Thymus (tissue), 11 donors: ENCODE measurements around the gene ENDOV. TPM values are rescaled to one million over a fixed set of nuclear protein-coding genes. Genes with fewer than 3 reads are reported as not detected.

ENCODE experiments used
- DNase-seq, 9 donors: peaks; one replicate each; pipeline ENCODE4 v3.0.0-alpha.2; 2013; ENCODE audit warnings: low spot score in 9 of 9, low read depth in 6 of 9, missing footprints in 1 of 9
- H3K27ac ChIP-seq, 2 donors: one replicate each; pipeline ENCODE4 v1.5.1; 2013; ENCODE audit warnings: control low read depth in 1 of 2, low read depth in 1 of 2, low read length in 1 of 2, mild to moderate bottlenecking in 1 of 2, moderate library complexity in 1 of 2
- H3K27me3 ChIP-seq, 2 donors: one replicate each; pipeline ENCODE4 v1.5.1; 2013; ENCODE audit warnings: low read length in 1 of 2; ENCODE audit not compliant: control insufficient read depth in 2 of 2, insufficient read depth in 1 of 2
- H3K36me3 ChIP-seq, 2 donors: one replicate each; pipeline ENCODE4 v1.5.1; 2013; ENCODE audit warnings: low read length in 1 of 2, mild to moderate bottlenecking in 1 of 2, moderate library complexity in 1 of 2; ENCODE audit not compliant: control insufficient read depth in 2 of 2, insufficient read depth in 2 of 2
- H3K4me1 ChIP-seq, 2 donors: one replicate each; pipeline ENCODE4 v1.5.1; 2013; ENCODE audit warnings: low read length in 2 of 2; ENCODE audit not compliant: control insufficient read depth in 2 of 2, insufficient read depth in 2 of 2
- H3K4me3 ChIP-seq, 2 donors: one replicate each; pipeline ENCODE4 v1.5.1; 2013; ENCODE audit warnings: low read length in 2 of 2, control low read depth in 1 of 2, mild to moderate bottlenecking in 1 of 2
- H3K9me3 ChIP-seq, 2 donors: one replicate each; pipeline ENCODE4 v1.5.1; 2013; ENCODE audit warnings: low read length in 1 of 2, mild to moderate bottlenecking in 1 of 2; ENCODE audit not compliant: control insufficient read depth in 2 of 2, insufficient read depth in 1 of 2
- WGBS: extraction: QIAGEN DNeasy Blood & Tissue Kit; methylation state at CpG from one replicate; pipeline ENCODE4 v1.1.7; 2013; 5-methylcytosine and 5-hydroxymethylcytosine counted together
- polyA plus RNA-seq: library from polyadenylated mRNA; stranded (reverse); fragments of 200-250 nt; gene quantifications from one replicate; pipeline ENCODE4 v1.2.3, GENCODE V29; 2013
- total RNA-seq: library from RNA; stranded (reverse); fragments of 120-200 nt; gene quantifications from one replicate; pipeline ENCODE4 v1.2.4, GENCODE V29; 2013
- donor health status: healthy.

Gene ENDOV
- total and polyA plus RNA-seq, 2 donors = 8.3 to 20.7 TPM

DNA sequence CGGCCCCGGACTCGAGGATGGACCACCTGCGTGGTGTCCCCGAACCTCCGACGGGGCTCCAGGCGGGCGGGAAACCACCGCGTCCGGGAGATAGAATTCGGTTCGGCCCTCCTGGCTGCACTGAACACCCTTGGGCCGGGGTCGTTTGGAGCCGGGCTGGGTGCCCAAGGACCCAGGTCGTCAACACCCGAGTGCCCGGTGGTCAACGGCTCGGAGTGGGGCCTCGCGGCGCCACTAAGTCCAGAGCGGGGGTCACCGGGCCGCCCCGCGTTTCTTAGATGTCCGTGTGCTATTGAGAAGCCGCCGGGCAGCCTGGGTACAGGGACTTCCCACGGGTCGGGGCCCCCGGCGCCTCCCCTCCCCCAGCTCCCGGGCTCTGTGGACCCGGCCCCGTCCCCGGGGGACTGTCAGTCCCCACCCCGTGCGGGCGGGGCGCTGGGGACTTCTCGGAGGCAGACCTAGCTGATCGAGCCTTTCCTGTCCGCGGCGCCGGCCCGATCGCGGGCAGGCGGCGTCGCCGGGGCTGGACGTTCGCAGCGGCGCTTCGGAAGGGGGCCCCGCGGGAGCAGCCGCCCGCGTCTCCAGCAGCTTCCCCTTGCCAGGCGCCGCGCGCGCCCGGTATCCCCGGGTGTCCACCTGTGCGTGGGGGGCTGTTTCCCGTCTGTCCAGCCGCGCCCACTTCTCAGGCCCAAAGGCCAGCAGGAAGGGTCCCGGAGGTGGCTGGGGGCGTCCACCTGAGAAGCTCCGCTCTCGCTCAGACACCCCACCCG, 62.1 kb downstream of the ENDOV start:
- Histone ChIP-seq H3K36me3 (no peaks in the 10 kb centered on the region), H3K27me3 (peaks cover 83 to 99% of the 10 kb centered on the region in 2 donors), H3K4me1 (peaks cover 17 to 29% of the 10 kb centered on the region in 2 donors), H3K9me3 (peaks cover 0 to 13% of the 10 kb centered on the region in 2 donors), H3K27ac (no peak overlapping the region), H3K4me3 (peak overlapping the region in 1 of 2 donors; percentile 30)
- DNase-seq = no peak
- 3% methylated on average over 84 of the region's 84 CpGs for WGBS

DNA sequence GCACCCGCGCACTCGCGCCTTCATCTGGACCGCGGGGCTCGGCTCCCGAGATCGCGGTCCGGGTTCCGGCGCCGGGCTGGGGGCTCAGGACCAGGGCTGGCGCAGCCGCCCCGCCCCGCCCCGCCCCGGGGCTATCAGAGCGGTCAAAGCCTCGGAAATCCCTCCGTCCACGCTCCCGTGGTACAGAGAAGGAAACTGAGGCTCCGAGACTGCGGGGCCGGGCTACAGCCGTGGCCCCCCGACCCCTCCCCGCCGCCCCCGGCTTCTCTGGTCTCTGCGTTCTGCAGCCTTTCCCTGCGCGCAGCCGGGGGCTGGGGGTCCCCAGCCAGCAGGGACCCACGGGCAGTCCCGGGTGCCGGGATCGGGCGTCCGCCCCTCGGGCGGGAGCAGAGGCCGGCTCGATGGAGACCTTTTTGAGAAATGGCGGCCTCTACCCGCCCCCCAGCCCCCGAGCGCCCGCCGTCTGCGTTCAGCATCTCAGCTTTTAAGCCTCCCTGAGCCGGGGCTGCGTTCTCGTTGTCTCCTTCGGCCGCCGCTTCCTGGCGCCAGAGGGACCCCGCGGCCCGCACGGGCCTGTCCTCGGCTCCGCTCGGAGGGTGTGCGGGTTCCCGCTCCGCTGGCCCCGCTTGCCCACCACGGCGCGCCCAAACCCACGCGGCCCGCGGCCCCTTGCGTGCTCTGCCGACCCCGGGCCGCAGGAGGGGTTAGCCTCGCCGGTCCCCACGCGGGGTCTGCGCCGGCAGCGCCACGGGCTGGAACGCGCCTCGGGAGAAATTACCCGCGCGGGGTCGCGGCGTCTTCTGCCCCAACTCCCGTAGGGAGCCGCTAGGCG, 62.9 kb downstream of the ENDOV start:
- Histone ChIP-seq H3K27ac (no peak overlapping the region), H3K4me3 (peak overlapping the region in 1 of 2 donors; percentile 30), H3K4me1 (peaks cover 17 to 27% of the 10 kb centered on the region in 2 donors), H3K36me3 (no peaks in the 10 kb centered on the region), H3K27me3 (peaks cover 88 to 99% of the 10 kb centered on the region in 2 donors), H3K9me3 (peaks cover 0 to 13% of the 10 kb centered on the region in 2 donors)
- WGBS = 4% methylated on average over 103 of the region's 103 CpGs
- peak in 2 of 9 donors; percentile 28 to 47 for DNase-seq

DNA sequence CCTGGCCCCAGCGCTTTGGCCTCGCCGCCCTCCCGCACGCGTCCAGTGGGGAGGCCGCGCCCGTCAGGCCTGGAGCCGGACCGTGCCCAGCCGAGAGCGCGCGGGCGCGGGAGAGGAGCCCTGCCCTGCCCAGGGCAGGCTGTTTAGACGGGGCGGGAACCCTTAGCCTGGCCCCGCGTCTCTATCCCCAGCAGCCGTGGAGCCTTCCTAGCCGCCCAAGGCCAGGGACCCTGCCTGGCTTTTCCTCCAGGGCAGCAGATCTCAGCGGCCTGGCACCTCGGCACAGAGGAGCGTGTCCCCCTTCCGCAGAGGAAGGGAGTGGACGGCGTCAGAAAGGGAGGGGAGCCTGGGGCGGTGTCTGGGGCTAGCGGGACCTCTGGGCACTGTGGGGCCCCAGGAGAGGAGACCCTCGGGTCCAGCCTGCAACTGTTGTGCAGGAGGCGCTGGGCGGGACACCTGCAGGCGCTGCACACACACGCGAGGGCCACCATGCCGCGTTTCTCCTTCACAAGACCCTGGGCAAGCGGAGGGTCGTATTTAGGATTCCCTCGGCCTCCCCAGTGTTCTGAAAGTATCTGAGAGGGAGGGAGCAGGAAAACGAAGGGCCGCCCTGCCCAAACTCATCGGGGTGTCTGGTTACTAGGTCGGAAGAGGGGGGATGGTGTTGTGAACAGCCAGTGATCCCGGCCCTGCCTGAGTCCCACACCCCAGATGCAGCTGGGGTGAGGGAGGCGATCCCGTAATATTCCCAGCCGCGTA, 63.7 kb downstream of the ENDOV start:
- peaks cover 17 to 27% of the 10 kb centered on the region in 2 donors for H3K4me1 ChIP-seq
- no peak for DNase-seq

DNA sequence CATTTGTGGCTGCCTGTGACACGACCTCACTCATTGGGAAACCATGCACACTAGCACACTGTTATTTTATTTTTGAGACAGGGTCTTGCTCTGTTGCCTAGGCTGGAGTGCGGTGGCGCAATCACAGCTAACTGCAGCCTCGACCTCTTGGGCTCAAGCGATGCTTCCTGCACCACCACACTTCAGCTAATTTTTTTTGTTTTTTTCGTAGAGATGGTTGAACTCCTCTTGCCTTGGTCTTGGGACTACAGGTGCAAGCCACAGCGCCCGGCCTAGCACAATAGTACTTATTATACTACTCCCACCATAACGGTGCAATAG, 64.2 kb downstream of the ENDOV start:
- no peak overlapping the region for H3K4me3 ChIP-seq
- H3K36me3 ChIP-seq = no peaks in the 10 kb centered on the region
- no peak for DNase-seq
- H3K27ac ChIP-seq = no peak overlapping the region
- H3K4me1 ChIP-seq = peaks cover 17 to 25% of the 10 kb centered on the region in 2 donors
- peaks cover 0 to 8% of the 10 kb centered on the region in 2 donors for H3K9me3 ChIP-seq
- peaks cover 76 to 97% of the 10 kb centered on the region in 2 donors for H3K27me3 ChIP-seq
- 56% methylated on average over 9 of the region's 9 CpGs for WGBS

More for the DNA sequence above, 63.7 kb downstream of the ENDOV start:
- Histone ChIP-seq H3K27me3 (peaks cover 82 to 99% of the 10 kb centered on the region in 2 donors), H3K4me3 (peak overlapping the region in 1 of 2 donors; percentile 30), H3K27ac (no peak overlapping the region), H3K36me3 (no peaks in the 10 kb centered on the region), H3K9me3 (peaks cover 0 to 10% of the 10 kb centered on the region in 2 donors)
- WGBS = 8% methylated on average over 50 of the region's 51 CpGs

DNA sequence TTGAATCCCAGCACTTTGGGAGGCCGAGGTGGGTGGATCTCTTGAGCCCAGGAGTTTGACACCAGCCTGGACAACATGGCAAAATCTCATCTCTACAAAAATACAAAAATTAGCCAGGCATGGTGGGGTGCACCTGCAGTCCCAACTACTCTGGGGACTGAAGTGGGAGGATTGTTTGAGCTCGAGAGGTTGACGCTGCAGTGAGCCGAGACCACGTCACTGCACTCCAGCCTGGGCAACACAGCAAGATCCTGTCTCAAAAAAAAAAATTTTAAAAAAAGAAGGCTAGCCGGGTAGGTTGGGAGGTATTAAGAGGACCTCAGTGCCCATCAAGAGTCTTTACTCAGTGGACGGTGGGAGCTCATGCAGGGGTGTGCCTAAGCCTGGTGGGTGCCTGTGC, 65.3 kb downstream of the ENDOV start:
- no peak overlapping the region for H3K4me3 ChIP-seq
- H3K27ac ChIP-seq = no peak overlapping the region
- DNase-seq = no peak
- peaks cover 0 to 8% of the 10 kb centered on the region in 2 donors for H3K9me3 ChIP-seq
- H3K4me1 ChIP-seq = peaks cover 12 to 15% of the 10 kb centered on the region in 2 donors
- no peaks in the 10 kb centered on the region for H3K36me3 ChIP-seq
- peaks cover 66 to 89% of the 10 kb centered on the region in 2 donors for H3K27me3 ChIP-seq
- 94% methylated on average over 7 of the region's 7 CpGs for WGBS

DNA sequence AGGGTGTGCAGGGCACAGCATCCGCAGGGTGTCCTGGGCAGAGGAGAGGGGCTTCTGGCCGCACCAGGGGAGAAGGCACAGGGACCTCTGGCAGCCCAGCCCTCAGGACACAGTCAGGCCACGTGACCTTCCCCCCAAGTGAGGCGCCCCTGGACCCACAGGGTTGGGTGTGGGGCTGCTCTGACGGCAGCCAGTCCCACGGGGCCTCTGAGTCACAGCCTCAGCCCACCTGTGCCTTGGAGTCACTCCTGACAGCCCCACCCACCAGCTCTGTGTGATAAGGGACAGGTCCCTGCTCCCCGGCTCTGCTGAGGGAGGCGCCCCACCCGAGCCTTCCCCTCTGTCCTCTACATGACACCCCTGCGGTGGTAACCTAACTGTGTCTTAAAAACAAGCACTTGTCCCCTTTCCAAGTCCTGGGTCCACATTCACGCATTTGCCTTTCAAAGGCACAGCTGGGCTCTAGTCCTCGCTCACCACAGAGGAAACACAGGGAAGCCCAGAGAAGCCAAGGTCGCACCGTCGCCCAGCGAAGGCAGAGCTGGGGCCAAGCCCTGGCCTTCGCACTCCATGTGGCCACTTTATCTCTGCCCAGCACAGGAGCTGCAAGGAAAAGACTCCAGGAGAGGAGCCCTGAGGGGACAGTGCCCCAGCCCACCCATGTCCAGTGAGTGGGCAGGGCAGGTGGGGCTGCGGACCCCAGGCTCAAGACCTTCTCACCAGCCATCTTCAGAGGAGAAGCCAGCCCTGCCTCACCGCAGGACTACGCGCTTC, 66.5 kb downstream of the ENDOV start:
- H3K4me1 ChIP-seq = peaks cover 9 to 18% of the 10 kb centered on the region in 2 donors
- no peak overlapping the region for H3K27ac ChIP-seq
- DNase-seq = no peak
- H3K9me3 ChIP-seq = peaks cover 0 to 8% of the 10 kb centered on the region in 2 donors
- H3K27me3 ChIP-seq = peaks cover 57 to 86% of the 10 kb centered on the region in 2 donors
- no peak overlapping the region for H3K4me3 ChIP-seq
- no peaks in the 10 kb centered on the region for H3K36me3 ChIP-seq
- 59% methylated on average over 21 of the region's 21 CpGs for WGBS

- no peak for DNase-seq
- whole genome bisulfite sequencing = 86% methylated on average over 4 of the region's 4 CpGs
- peaks cover 53 to 86% of the 10 kb centered on the region in 2 donors for H3K27me3 ChIP-seq
- no peaks in the 10 kb centered on the region for H3K36me3 ChIP-seq
- H3K4me1 ChIP-seq = peaks cover 9 to 14% of the 10 kb centered on the region in 2 donors
- no peak overlapping the region for H3K27ac ChIP-seq
- no peak overlapping the region for H3K4me3 ChIP-seq
- peaks cover 0 to 8% of the 10 kb centered on the region in 2 donors for H3K9me3 ChIP-seq
These were observed 67.0 kb downstream of the ENDOV start for GRCh38 chr17:80482058-80482318.

DNA sequence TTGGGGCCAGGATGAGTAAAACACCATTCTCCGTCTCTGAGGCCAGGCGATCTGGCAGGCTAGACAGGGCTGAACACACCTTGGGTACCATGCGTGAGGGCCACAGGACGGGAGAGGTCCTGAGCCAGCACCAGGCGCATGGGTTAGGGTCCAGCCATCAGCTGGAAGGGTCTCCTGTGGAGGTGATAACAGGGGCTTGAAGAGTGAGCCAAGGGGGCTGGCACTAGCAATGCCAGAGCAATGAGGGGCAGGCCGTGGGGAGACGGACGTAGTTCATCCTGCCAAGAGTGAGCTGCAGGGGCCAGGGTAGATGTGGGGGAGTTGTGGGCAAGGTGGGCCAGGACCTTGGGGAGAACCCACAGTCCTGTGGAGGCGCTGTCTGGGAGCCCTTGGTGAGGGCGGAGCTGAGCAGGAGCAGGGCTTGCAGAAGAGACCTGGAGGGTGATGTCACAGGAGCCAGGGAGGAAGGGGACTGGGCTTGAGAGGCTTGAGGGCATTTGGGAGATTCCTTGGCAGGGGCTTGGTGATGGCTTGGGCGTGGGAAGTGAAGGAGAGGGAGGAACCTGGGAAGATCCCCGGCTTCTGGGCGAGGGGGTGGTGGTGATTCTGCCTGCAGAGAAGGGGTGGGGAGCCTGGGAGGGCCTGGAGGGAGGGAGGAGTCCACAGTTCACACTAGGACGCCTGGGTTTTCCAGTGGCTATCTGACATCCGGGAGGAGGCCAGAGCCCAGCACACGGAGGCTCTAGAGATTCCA, 67.8 kb downstream of the ENDOV start:
- 73% methylated on average over 16 of the region's 16 CpGs for WGBS
- H3K9me3 ChIP-seq = peaks cover 0 to 15% of the 10 kb centered on the region in 2 donors
- no peak overlapping the region for H3K4me3 ChIP-seq
- H3K4me1 ChIP-seq = peaks cover 6 to 10% of the 10 kb centered on the region in 2 donors
- no peak overlapping the region for H3K27ac ChIP-seq
- H3K27me3 ChIP-seq = peaks cover 46 to 86% of the 10 kb centered on the region in 2 donors
- no peaks in the 10 kb centered on the region for H3K36me3 ChIP-seq
- DNase-seq = no peak
